ENCODE results near the gene ZNF654. TPM values are rescaled to one million over a fixed set of nuclear protein-coding genes. Genes with fewer than 3 reads are reported as not detected.

Gene ZNF654
- polyA plus RNA-seq, 3 donors = 3.0 to 7.2 (median 4.8) TPM

- Mint-ChIP-seq H3K4me3 (no peak overlapping the region), H3K36me3 (peaks cover 50 to 63% of the 10 kb centered on the region in 2 donors), H3K9me3 (peaks cover 0 to 14% (median 6%) of the 10 kb centered on the region in 7 donors), H3K4me1 (no peaks in the 10 kb centered on the region), H3K27me3 (ENCODE audit: low read depth in 3 of 3) (no peaks in the 10 kb centered on the region), H3K27ac (no peak overlapping the region)
- H4K20me1 ChIP-seq (ENCODE audit: insufficient read depth, low read length) = no peaks in the 10 kb centered on the region
- intact Hi-C loops (cut with micrococcal nuclease) = no loop called here
- H3K4me3 ChIP-seq (replicated peaks in 1 of 3; ENCODE audit: low read depth in 2 of 3, low read length in 3 of 3) = no peak overlapping the region
- H3K36me3 ChIP-seq (replicated peaks in 1 of 2; ENCODE audit: control insufficient read depth in 1 of 2, insufficient read depth in 2 of 2, low read length in 2 of 2) = peaks cover 25 to 72% of the 10 kb centered on the region in 2 donors
- DNase-seq = no peak
- peaks cover 37% of the 10 kb centered on the region for H3K79me2 ChIP-seq (ENCODE audit: insufficient read depth, low read length)
- TF ChIP-seq CTCF (IDR thresholded peaks at IDR 0.05) = no peak
- H3K4me2 ChIP-seq (replicated peaks; ENCODE audit: extremely low read depth, low read length, poor library complexity, severe bottlenecking) = no peak overlapping the region
- no peak overlapping the region for H2AFZ ChIP-seq (ENCODE audit: insufficient read depth, low read depth, low read length, poor library complexity, severe bottlenecking)
- H3K9me3 ChIP-seq (replicated peaks in 1 of 2; ENCODE audit: control insufficient read depth in 1 of 2, insufficient read depth in 1 of 2, low read length in 2 of 2) = no peaks in the 10 kb centered on the region
- no peaks in the 10 kb centered on the region for H3K4me1 ChIP-seq (ENCODE audit: control insufficient read depth in 1 of 2, insufficient read depth in 2 of 2, low read length in 2 of 2)
- H3K27me3 ChIP-seq (ENCODE audit: control insufficient read depth in 2 of 2, insufficient read depth in 2 of 2, low read length in 2 of 2) = no peaks in the 10 kb centered on the region
- no peak overlapping the region for H3K27ac ChIP-seq (ENCODE audit: low read depth in 1 of 2, low read length in 2 of 2)
- no peak overlapping the region for H3K9ac ChIP-seq (ENCODE audit: insufficient read depth, low read length, poor library complexity, severe bottlenecking)
These were observed 33.2 kb downstream of the ZNF654 start for GRCh38 chr3:88092270-88092669.

- no peak for DNase-seq
- Mint-ChIP-seq H3K9me3 (peaks cover 4 to 24% (median 12%) of the 10 kb centered on the region in 7 donors), H3K4me1 (no peaks in the 10 kb centered on the region), H3K36me3 (peaks cover 55 to 66% of the 10 kb centered on the region in 2 donors), H3K4me3 (no peak overlapping the region), H3K27ac (no peak overlapping the region), H3K27me3 (ENCODE audit: low read depth in 3 of 3) (no peaks in the 10 kb centered on the region)
- no peak overlapping the region for H3K27ac ChIP-seq (ENCODE audit: low read depth in 1 of 2, low read length in 2 of 2)
- WGBS (ENCODE audit: insufficient coverage) = 100% methylated on average over 1 of the region's 1 CpG
- no peak overlapping the region for H3K4me3 ChIP-seq (replicated peaks in 1 of 3; ENCODE audit: low read depth in 2 of 3, low read length in 3 of 3)
- H3K79me2 ChIP-seq (ENCODE audit: insufficient read depth, low read length) = peaks cover 31% of the 10 kb centered on the region
- peaks cover 16 to 63% of the 10 kb centered on the region in 2 donors for H3K36me3 ChIP-seq (replicated peaks in 1 of 2; ENCODE audit: control insufficient read depth in 1 of 2, insufficient read depth in 2 of 2, low read length in 2 of 2)
- no peaks in the 10 kb centered on the region for H3K4me1 ChIP-seq (ENCODE audit: control insufficient read depth in 1 of 2, insufficient read depth in 2 of 2, low read length in 2 of 2)
- no peaks in the 10 kb centered on the region for H4K20me1 ChIP-seq (ENCODE audit: insufficient read depth, low read length)
- TF ChIP-seq CTCF (IDR thresholded peaks at IDR 0.05) = no peak
- H3K4me2 ChIP-seq (replicated peaks; ENCODE audit: extremely low read depth, low read length, poor library complexity, severe bottlenecking) = no peak overlapping the region
- intact Hi-C loops (cut with micrococcal nuclease) = no loop called here
- no peak overlapping the region for H2AFZ ChIP-seq (ENCODE audit: insufficient read depth, low read depth, low read length, poor library complexity, severe bottlenecking)
- H3K9ac ChIP-seq (ENCODE audit: insufficient read depth, low read length, poor library complexity, severe bottlenecking) = no peak overlapping the region
- H3K9me3 ChIP-seq (replicated peaks in 1 of 2; ENCODE audit: control insufficient read depth in 1 of 2, insufficient read depth in 1 of 2, low read length in 2 of 2) = no peaks in the 10 kb centered on the region
- H3K27me3 ChIP-seq (ENCODE audit: control insufficient read depth in 2 of 2, insufficient read depth in 2 of 2, low read length in 2 of 2) = no peaks in the 10 kb centered on the region
These were observed 34.2 kb downstream of the ZNF654 start for GRCh38 chr3:88093266-88093665.
